Measurements from ENCODE around the gene USP16.

USP16 gene

DNA sequence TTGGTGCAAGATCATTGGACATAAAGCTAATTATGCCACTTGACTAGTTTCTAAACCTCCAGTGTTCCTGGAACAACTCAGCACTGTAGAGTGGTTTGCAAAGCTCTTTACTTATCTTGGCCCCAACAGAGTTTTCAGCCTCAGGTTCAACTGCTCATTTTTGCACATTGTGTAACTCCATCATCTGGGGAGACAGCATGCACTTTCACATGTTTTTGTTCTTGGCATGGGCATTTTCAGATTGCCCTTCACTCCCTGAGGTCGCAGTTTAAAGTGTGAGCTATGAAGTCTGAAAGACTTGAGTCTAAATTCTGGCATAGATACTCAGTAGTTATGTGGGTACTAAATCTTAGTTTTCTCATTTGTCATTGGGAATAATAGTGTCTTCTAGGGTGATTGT lies 5.1 kb downstream of the USP16 start:
- FAIRE-seq = no peak
- DNase-seq (ENCODE audit: insufficient read length, low spot score) = no peak
- TF ChIP-seq POLR2A (IDR thresholded peaks at IDR 0.05; ENCODE audit: low read depth, low read length) (no peak), SPI1 (IDR thresholded peaks at IDR 0.05; ENCODE audit: low read depth, low read length) (no peak), POU2F2 (IDR thresholded peaks at IDR 0.05; ENCODE audit: low read depth, low read length) (no peak)

DNA sequence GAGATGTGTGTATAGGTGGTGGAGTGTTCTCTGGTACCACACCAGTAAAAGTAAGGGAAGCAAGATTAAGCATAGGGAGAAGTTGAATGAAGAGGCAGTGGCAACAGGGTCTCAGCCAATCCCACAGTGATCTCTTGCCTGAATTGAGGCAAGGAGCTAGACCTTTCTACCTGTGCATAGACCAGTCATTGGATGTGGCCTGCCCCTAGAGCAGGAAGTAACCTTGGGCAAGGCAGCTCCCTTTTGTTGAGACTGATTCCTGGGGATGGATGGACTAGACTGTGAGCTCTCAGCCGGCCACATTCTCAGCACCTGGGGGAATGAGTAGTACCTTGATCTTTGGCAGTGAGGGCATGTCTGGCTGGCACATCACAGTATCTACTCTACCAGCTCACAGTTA lies 6.4 kb downstream of the USP16 start:
- no peak for FAIRE-seq
- no peak for TF ChIP-seq PAX5 (IDR thresholded peaks at IDR 0.05; ENCODE audit: insufficient read depth, low read length, severe bottlenecking)
- TF ChIP-seq POU2F2 (IDR thresholded peaks at IDR 0.05; ENCODE audit: low read depth, low read length) = no peak
- no peak for TF ChIP-seq TAF1 (IDR thresholded peaks at IDR 0.05; ENCODE audit: low read depth, low read length)
- TF ChIP-seq POLR2AphosphoS5 (IDR thresholded peaks at IDR 0.05; ENCODE audit: low read depth, low read length) = no peak
- TF ChIP-seq POLR2A (IDR thresholded peaks at IDR 0.05; ENCODE audit: low read depth, low read length) = no peak
- no peak for TF ChIP-seq SPI1 (IDR thresholded peaks at IDR 0.05; ENCODE audit: low read depth, low read length)
- no peak for DNase-seq (ENCODE audit: insufficient read length, low spot score)

DNA sequence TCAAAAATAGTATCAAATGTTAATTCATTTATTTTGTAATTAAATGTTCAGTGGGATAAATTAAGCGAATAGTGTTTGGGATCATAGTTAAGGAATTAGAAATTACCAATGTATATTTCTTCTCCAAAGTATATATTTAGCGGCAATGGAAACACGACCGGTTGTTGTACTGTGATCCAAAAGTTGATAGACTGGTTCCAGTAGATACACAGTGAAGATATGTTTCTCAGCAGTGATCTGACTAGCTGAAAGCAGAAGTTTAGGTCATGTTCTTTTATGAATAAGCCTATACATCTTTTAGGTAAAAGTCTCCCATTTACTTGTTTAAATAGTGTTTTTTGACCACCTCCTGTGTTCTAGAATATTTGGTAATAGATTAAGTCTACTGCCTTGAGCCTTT lies 8.8 kb downstream of the USP16 start:
- FAIRE-seq = no peak
- TF ChIP-seq SPI1 (IDR thresholded peaks at IDR 0.05; ENCODE audit: low read depth, low read length) (no peak), POLR2AphosphoS5 (IDR thresholded peaks at IDR 0.05; ENCODE audit: low read depth, low read length) (no peak), TAF1 (IDR thresholded peaks at IDR 0.05; ENCODE audit: low read depth, low read length) (no peak), POU2F2 (IDR thresholded peaks at IDR 0.05; ENCODE audit: low read depth, low read length) (no peak), POLR2A (IDR thresholded peaks at IDR 0.05; ENCODE audit: low read depth, low read length) (no peak), PAX5 (IDR thresholded peaks at IDR 0.05; ENCODE audit: insufficient read depth, low read length, severe bottlenecking) (no peak)
- DNase-seq (ENCODE audit: insufficient read length, low spot score) = no peak

DNA sequence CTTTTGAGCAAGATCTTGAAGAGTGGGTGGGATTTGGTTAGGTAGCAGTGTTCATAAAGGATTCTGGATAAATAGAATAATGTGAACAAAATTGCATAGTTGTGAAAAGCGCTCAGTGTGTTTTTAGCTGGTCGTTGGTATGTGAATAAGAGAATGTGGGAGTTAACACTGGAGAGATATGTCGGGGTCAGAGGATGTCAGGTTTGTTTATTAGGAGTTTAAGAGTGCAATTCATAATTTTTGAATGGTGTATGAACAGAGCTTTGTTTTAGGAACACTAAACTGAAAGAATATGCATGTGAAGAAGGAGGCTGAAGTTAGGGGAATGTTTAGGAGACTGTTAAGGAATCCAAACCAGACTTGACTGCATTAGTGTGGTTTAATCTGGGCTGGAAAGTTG lies 9.4 kb downstream of the USP16 start:
- no peak for TF ChIP-seq POLR2A (IDR thresholded peaks at IDR 0.05; ENCODE audit: low read depth, low read length)

DNA sequence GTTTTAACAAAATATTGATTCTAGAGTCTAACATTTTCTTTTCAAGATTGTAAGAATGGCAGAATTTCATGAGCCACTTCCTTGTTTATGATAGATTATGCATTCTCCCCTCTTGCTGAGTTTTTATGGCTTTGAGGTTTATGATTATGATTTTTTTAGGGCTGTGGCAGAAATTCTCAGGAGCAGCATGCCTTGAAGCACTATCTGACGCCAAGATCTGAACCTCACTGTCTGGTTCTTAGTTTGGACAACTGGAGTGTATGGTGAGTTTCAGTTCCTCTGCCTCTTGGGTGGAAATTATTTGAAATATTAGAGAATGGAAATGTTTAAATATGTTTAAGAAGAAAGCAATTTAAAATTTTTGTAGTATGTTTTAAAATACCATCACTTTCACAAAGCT lies 10.2 kb downstream of the USP16 start:
- TF ChIP-seq PAX5 (IDR thresholded peaks at IDR 0.05; ENCODE audit: insufficient read depth, low read length, severe bottlenecking) = no peak
- peak; percentile 96 for TF ChIP-seq SPI1 (IDR thresholded peaks at IDR 0.05; ENCODE audit: low read depth, low read length)
- no peak for DNase-seq (ENCODE audit: insufficient read length, low spot score)
- FAIRE-seq = no peak

More for the DNA sequence above, 9.4 kb downstream of the USP16 start:
- FAIRE-seq (no peak), DNase-seq (ENCODE audit: insufficient read length, low spot score) (no peak)

DNA sequence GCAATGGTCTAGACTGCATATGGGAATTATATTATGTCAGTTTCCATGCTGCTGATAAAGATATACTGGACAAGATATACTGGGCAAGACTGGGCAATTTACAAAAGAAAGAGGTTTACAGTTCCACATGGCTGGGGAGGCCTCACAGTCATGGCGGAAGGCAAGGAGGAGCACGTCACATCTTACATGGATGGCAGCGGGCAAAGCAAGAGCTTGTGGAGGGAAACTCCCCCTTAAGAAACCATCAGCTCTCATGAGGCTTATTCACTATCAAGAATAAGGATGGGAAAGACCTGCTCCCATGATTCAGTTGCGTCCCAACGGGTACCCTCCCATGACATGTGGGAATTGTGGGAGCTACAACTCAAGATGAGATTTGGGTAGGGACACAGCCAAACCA lies 27.8 kb downstream of the USP16 start:
- TF ChIP-seq POLR2A (IDR thresholded peaks at IDR 0.05; ENCODE audit: low read depth, low read length) (no peak), TAF1 (IDR thresholded peaks at IDR 0.05; ENCODE audit: low read depth, low read length) (no peak), SPI1 (IDR thresholded peaks at IDR 0.05; ENCODE audit: low read depth, low read length) (no peak), POLR2AphosphoS5 (IDR thresholded peaks at IDR 0.05; ENCODE audit: low read depth, low read length) (no peak), POU2F2 (IDR thresholded peaks at IDR 0.05; ENCODE audit: low read depth, low read length) (no peak), PAX5 (IDR thresholded peaks at IDR 0.05; ENCODE audit: insufficient read depth, low read length, severe bottlenecking) (no peak)
- FAIRE-seq = no peak
- no peak for DNase-seq (ENCODE audit: insufficient read length, low spot score)

DNA sequence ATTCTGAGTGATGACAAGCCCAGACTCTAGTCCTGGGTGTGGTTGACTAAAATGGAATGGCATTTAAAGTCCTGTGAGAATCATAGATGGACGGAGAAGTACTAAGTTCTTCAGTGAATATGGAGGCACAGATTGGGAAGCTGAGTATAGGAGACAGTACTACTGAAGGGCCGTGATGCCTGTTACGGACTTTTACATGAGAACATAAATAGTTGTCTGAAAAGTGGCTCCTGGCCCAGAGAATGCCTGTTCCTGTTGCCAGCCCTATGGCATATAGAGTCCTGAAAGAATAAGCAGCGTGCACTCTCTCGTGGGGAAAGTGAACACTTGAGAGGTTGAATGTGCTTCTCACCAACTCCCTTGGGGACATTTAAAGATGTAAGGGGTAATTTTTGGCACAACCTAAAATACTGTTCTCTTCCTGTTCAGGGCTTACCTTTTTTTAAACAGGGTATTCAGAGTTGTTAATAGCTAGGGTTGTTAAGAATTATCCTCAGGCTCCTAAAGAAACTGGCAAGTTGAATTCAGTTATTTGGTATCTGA lies 28.6 kb downstream of the USP16 start:
- DNase-seq (ENCODE audit: insufficient read length, low spot score) (no peak), FAIRE-seq (no peak)
- TF ChIP-seq SPI1 (IDR thresholded peaks at IDR 0.05; ENCODE audit: low read depth, low read length) (no peak), POLR2AphosphoS5 (IDR thresholded peaks at IDR 0.05; ENCODE audit: low read depth, low read length) (no peak), TAF1 (IDR thresholded peaks at IDR 0.05; ENCODE audit: low read depth, low read length) (no peak), POLR2A (IDR thresholded peaks at IDR 0.05; ENCODE audit: low read depth, low read length) (no peak), POU2F2 (IDR thresholded peaks at IDR 0.05; ENCODE audit: low read depth, low read length) (no peak), PAX5 (IDR thresholded peaks at IDR 0.05; ENCODE audit: insufficient read depth, low read length, severe bottlenecking) (no peak)

DNA sequence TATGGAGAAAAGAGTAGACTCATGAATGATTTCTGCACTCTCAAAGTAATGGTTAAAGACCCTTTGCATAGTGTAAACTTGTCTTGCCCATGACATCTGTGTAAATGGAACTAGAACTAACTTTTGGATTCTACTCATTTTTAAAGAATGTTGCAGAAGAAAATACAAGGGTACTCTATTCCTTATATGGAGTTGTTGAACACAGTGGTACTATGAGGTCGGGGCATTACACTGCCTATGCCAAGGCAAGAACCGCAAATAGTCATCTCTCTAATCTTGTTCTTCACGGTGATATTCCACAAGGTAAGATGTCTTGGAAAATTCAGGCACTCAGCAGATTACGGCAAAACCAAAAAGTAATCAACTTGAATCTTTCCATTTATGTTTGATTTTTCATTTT lies 29.2 kb downstream of the USP16 start:
- no peak for FAIRE-seq
- TF ChIP-seq POLR2A (IDR thresholded peaks at IDR 0.05; ENCODE audit: low read depth, low read length) (no peak), PAX5 (IDR thresholded peaks at IDR 0.05; ENCODE audit: insufficient read depth, low read length, severe bottlenecking) (no peak), SPI1 (IDR thresholded peaks at IDR 0.05; ENCODE audit: low read depth, low read length) (no peak), POLR2AphosphoS5 (IDR thresholded peaks at IDR 0.05; ENCODE audit: low read depth, low read length) (no peak), POU2F2 (IDR thresholded peaks at IDR 0.05; ENCODE audit: low read depth, low read length) (no peak), TAF1 (IDR thresholded peaks at IDR 0.05; ENCODE audit: low read depth, low read length) (no peak)
- DNase-seq (ENCODE audit: insufficient read length, low spot score) = no peak

DNA sequence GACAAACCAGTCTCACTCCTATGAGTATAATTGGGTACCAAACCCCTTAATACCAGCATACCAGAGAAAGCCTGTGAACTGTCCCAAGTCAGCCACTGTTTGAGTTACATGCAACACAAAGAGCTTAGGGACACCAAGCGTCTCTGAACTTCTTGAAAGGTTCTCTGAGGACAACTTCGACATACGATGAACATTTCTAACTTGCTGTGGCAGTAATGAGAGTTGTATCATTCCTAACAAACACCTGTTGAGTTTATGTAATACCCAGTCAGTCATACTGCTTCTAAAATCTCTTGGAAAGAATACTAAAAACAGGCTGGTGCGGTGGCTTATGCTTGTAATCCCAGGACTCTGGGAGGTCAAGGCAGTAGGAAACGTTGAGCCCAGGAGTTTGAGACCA lies 30.6 kb downstream of the USP16 start:
- peak; percentile 48; the same call in 1 of the 2 replicates for TF ChIP-seq POLR2A (IDR thresholded peaks at IDR 0.05; ENCODE audit: low read depth, low read length)
- TF ChIP-seq TAF1 (IDR thresholded peaks at IDR 0.05; ENCODE audit: low read depth, low read length) = no peak
- no peak for TF ChIP-seq SPI1 (IDR thresholded peaks at IDR 0.05; ENCODE audit: low read depth, low read length)
- peak; percentile 22 for TF ChIP-seq POLR2AphosphoS5 (IDR thresholded peaks at IDR 0.05; ENCODE audit: low read depth, low read length)
- DNase-seq (ENCODE audit: insufficient read length, low spot score) (no peak), FAIRE-seq (no peak)

DNA sequence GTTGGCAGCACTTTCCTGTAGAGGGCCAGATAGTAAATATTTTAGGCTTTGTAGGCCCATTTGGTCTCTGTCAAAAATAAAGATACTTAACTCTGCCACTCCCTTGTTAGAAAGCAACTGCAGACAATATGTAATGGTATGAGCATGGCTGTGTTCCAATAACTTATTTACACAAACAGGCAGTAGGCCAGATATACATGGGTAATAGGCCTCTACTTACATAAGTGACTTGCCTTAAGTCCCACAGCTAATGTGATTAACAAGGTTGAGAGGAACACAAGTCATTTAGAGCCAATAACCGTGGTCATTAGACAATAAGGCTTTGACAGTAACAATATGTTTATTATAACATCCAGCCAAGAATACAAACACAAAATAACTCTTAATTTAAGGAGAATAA lies 31.5 kb downstream of the USP16 start:
- FAIRE-seq (peak; percentile 28), DNase-seq (ENCODE audit: insufficient read length, low spot score) (no peak)
- TF ChIP-seq PAX5 (IDR thresholded peaks at IDR 0.05; ENCODE audit: insufficient read depth, low read length, severe bottlenecking) = no peak
- peak; percentile 59 for TF ChIP-seq POLR2A (IDR thresholded peaks at IDR 0.05; ENCODE audit: low read depth, low read length)
- TF ChIP-seq POLR2AphosphoS5 (IDR thresholded peaks at IDR 0.05; ENCODE audit: low read depth, low read length) = peak; percentile 51; the same call in 1 of the 2 replicates

DNA sequence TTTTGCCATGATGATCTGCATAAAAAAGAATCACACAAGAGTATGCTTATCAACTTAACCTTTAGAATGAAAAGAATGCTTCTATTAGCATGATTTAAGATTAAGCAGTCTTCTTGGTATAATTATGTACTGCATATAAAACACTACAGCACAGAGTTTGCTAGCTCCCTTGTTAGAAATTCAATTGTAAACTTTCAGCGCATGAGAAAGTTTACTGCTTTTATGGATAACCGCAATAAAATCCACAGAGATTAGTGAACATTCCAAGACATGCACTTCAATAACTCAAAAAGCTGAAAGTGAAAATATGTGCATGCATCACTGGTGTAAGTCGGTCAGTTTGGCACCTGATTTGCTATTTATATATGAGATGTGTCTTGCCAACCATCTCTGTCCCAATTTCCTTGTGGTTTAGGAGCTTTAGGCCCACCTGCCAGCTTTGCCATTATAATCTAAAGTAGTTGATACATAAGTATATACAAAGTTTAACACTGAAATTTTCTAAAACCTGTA lies 32.1 kb downstream of the USP16 start:
- DNase-seq (ENCODE audit: insufficient read length, low spot score) (no peak), FAIRE-seq (no peak)
- TF ChIP-seq POLR2A (IDR thresholded peaks at IDR 0.05; ENCODE audit: low read depth, low read length) (0 out of 2 replicates have a peak, but pooled peaks have one; percentile 0), PAX5 (IDR thresholded peaks at IDR 0.05; ENCODE audit: insufficient read depth, low read length, severe bottlenecking) (no peak)

All from GM12891 (cell line).